Stimulated activated CD4-positive, alpha-beta T cell treated with anti-CD3 and anti-CD28 coated beads, TNF-alpha, amount 100 ng/mL, for 1 hour (primary cell): Measurements from ENCODE around the gene CFAP46.
A peak's percentile ranks its signal among the peaks of the same experiment; 100 is the strongest.
"Not testable (repeated sequence)": the region's sequence is repeated elsewhere in the genome, so short reads cannot be mapped to it uniquely, and the experiment has no call there.

Experiments
- DNase-seq, 3 donors: peaks; one replicate each; pipeline ENCODE4 v3.0.0-alpha.2; 2020; ENCODE audit warnings: low read depth in 3 of 3, low spot score in 1 of 3

Gene CFAP46

GRCh38 chr10:132915411-132915810 is 27.0 kb downstream of the CFAP46 start:
- DNase-seq: no peak

GRCh38 chr10:132914732-132915131 is 27.6 kb downstream of the CFAP46 start:
- no peak for DNase-seq

- no peak for DNase-seq
These were observed 28.7 kb downstream of the CFAP46 start for GRCh38 chr10:132913559-132914115.

GRCh38 chr10:132912713-132913558 is 29.4 kb downstream of the CFAP46 start:
- DNase-seq: no peak

- DNase-seq: no peak
These were observed 30.1 kb downstream of the CFAP46 start for GRCh38 chr10:132912225-132912712.

- no peak for DNase-seq
These were observed 30.6 kb downstream of the CFAP46 start for GRCh38 chr10:132911786-132912097.

GRCh38 chr10:132910901-132911785 is 31.2 kb downstream of the CFAP46 start:
- no peak for DNase-seq

GRCh38 chr10:132910186-132910880 is 32.0 kb downstream of the CFAP46 start:
- no peak for DNase-seq

- DNase-seq: no peak
These were observed 32.8 kb downstream of the CFAP46 start for GRCh38 chr10:132909491-132910071.

- DNase-seq: no peak
These were observed 33.6 kb downstream of the CFAP46 start for GRCh38 chr10:132908621-132909295.

- no peak for DNase-seq
These were observed 34.3 kb downstream of the CFAP46 start for GRCh38 chr10:132907821-132908620.

GRCh38 chr10:132906836-132907235 is 35.5 kb downstream of the CFAP46 start:
- no peak for DNase-seq

- no peak for DNase-seq
These were observed 36.3 kb downstream of the CFAP46 start for GRCh38 chr10:132906106-132906505.

- DNase-seq: no peak
These were observed 36.7 kb downstream of the CFAP46 start for GRCh38 chr10:132905661-132906060.

- no peak for DNase-seq
These were observed 37.3 kb downstream of the CFAP46 start for GRCh38 chr10:132904814-132905649.

GRCh38 chr10:132904181-132904813 is 38.1 kb downstream of the CFAP46 start:
- peak in 1 of 3 donors; percentile 12 for DNase-seq

GRCh38 chr10:132902656-132903575 is 39.5 kb downstream of the CFAP46 start:
- DNase-seq: not testable (repeated sequence)
